8988T (cell line): Measurements from ENCODE around the gene NETO1.

ENCODE experiments used
- DNase-seq: peaks from one replicate; pipeline ENCODE4 v3.0.0; 2011

NETO1 gene

GRCh38 chr18:72867746-72868584, at the start of gene NETO1:
Gene NETO1 (minus strand): TSS chr18:72867987. CDS start chr18:72867291, 696 bp downstream.
- DNase-seq, result no peak

GRCh38 chr18:72910045-72910444, 42.3 kb upstream of the NETO1 start:
- DNase-seq, result no peak

- DNase-seq, result no peak
These were observed 40.4 kb upstream of the NETO1 start for GRCh38 chr18:72908181-72908580.

- no peak for DNase-seq
These were observed 35.2 kb upstream of the NETO1 start for GRCh38 chr18:72903033-72903432.

GRCh38 chr18:72899338-72899737, 31.6 kb upstream of the NETO1 start:
- no peak for DNase-seq

- no peak for DNase-seq
These were observed 31.1 kb upstream of the NETO1 start for GRCh38 chr18:72898870-72899269.

- no peak for DNase-seq
These were observed 27.8 kb upstream of the NETO1 start for GRCh38 chr18:72895548-72895947.

- DNase-seq, result no peak
These were observed 10.8 kb upstream of the NETO1 start for GRCh38 chr18:72878561-72878960.

GRCh38 chr18:72878143-72878542, 10.4 kb upstream of the NETO1 start:
- DNase-seq, result no peak

GRCh38 chr18:72871091-72871490, 3.3 kb upstream of the NETO1 start:
- DNase-seq, result no peak

- DNase-seq, result no peak
These were observed 1.7 kb upstream of the NETO1 start for GRCh38 chr18:72869226-72870185.

- no peak for DNase-seq
These were observed 918 bp upstream of the NETO1 start for GRCh38 chr18:72868585-72869225.

- DNase-seq, result no peak
These were observed 664 bp downstream of the NETO1 start for GRCh38 chr18:72866901-72867745.

- no peak for DNase-seq
These were observed 1.3 kb downstream of the NETO1 start for GRCh38 chr18:72866442-72866900.

- no peak for DNase-seq
These were observed 4.0 kb downstream of the NETO1 start for GRCh38 chr18:72863754-72864153.

GRCh38 chr18:72859088-72859487, 8.7 kb downstream of the NETO1 start:
- no peak for DNase-seq

- no peak for DNase-seq
These were observed 18.1 kb downstream of the NETO1 start for GRCh38 chr18:72849671-72850070.

GRCh38 chr18:72848503-72849237, 19.1 kb downstream of the NETO1 start:
- no peak for DNase-seq

- DNase-seq, result no peak
These were observed 20.0 kb downstream of the NETO1 start for GRCh38 chr18:72847771-72848170.

GRCh38 chr18:72846736-72847533, 20.9 kb downstream of the NETO1 start:
- no peak for DNase-seq

GRCh38 chr18:72843743-72844142, 24.0 kb downstream of the NETO1 start:
- no peak for DNase-seq
